GM12873 (cell line): ENCODE data around the gene TBC1D5.

Experiments used
- TF ChIP-seq, protein P1 (sequence below): IDR thresholded peaks from 2 replicates; pipeline ENCODE4 v1.5.1; 2012; ENCODE audit warnings: low read depth, mild to moderate bottlenecking, moderate library complexity, low read length, control low read depth; ENCODE audit not compliant: insufficient read depth; ENCODE audit errors: missing control alignments

TBC1D5 gene

GRCh38 chr3:17634964-17635363, 107.5 kb downstream of the TBC1D5 start:
- TF ChIP-seq, protein P1, sequence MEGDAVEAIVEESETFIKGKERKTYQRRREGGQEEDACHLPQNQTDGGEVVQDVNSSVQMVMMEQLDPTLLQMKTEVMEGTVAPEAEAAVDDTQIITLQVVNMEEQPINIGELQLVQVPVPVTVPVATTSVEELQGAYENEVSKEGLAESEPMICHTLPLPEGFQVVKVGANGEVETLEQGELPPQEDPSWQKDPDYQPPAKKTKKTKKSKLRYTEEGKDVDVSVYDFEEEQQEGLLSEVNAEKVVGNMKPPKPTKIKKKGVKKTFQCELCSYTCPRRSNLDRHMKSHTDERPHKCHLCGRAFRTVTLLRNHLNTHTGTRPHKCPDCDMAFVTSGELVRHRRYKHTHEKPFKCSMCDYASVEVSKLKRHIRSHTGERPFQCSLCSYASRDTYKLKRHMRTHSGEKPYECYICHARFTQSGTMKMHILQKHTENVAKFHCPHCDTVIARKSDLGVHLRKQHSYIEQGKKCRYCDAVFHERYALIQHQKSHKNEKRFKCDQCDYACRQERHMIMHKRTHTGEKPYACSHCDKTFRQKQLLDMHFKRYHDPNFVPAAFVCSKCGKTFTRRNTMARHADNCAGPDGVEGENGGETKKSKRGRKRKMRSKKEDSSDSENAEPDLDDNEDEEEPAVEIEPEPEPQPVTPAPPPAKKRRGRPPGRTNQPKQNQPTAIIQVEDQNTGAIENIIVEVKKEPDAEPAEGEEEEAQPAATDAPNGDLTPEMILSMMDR: no peak

- TF ChIP-seq, protein P1: no peak
Measured at GRCh38 chr3:17634201-17634600, 108.2 kb downstream of the TBC1D5 start.

DNA sequence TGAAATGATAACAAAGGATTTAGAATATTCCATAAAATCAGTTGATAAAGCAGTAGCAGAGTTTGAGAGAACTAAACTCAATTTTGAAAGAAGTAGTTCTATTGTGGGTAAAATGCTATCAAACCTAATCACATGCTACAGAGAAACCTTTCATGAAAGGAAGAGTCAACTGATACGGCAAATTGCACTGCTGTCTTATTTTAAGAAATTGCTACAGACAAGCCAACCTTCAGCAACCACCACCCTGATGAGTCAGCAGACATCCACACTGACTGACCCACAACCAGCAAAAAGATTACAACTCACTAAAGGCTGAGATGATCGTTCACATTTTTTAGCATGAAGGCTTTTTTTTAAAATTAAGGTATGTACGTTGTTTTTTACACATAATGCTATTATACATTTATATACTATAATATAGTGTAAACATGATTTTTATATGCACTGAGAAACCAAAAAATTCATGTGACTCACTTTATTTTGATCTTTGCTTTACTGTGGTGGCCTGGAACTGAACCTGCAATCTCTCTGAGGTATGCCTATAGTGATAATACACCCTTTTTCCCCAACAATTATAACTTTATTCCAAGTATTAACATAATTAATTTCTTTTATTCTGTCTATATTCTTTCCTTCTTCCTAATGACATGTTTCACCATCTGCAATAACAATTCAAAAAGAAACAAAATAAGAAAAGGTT, 109.9 kb downstream of the TBC1D5 start:
- TF ChIP-seq, protein P1: no peak

GRCh38 chr3:17631609-17632008, 110.8 kb downstream of the TBC1D5 start:
- TF ChIP-seq, protein P1: no peak

DNA sequence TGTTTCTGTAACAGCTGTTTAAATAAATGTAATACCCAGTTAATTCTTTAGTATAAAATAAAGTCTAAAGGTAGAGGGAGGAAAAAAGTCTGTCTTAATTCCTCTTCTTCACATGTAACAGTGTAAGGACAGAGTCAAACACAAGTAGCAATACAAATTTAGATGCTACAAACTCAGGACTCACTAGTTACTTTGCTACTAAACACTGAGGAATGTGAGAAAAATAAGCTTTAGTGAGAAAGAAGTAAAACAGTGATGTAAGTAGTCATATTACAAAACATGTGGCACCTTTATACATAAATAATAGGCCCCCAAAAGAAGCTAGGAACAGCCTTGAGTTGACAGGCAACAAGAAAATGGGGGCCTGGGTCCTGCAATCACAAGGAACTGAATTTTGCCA, 113.0 kb downstream of the TBC1D5 start:
- TF ChIP-seq, protein P1: no peak

- TF ChIP-seq, protein P1: no peak
Measured at GRCh38 chr3:17626395-17626794, 116.0 kb downstream of the TBC1D5 start.

- TF ChIP-seq, protein P1: no peak
Measured at GRCh38 chr3:17625133-17625532, 117.3 kb downstream of the TBC1D5 start.
